Mesendoderm (in vitro differentiated cells): ENCODE measurements around the gene LRRIQ4.

Experiments
- DNase-seq: peaks from one replicate; pipeline ENCODE4 v3.0.0; 2013
- H2AK5ac ChIP-seq: 2 replicates; pipeline ENCODE4 v1.6.1; 2013; ENCODE audit warnings: low read length, inconsistent platforms
- H2BK120ac ChIP-seq: 2 replicates; pipeline ENCODE4 v1.6.1; 2013; ENCODE audit warnings: low read depth, mild to moderate bottlenecking, low read length, moderate library complexity, mixed read lengths
- H2BK15ac ChIP-seq: replicated peaks from 2 replicates; pipeline ENCODE4 v1.6.1; 2013; ENCODE audit warnings: low read depth, mild to moderate bottlenecking, moderate library complexity
- H2BK5ac ChIP-seq: 2 replicates; pipeline ENCODE4 v1.6.1; 2013; ENCODE audit warnings: low read length, inconsistent platforms
- H3K18ac ChIP-seq: 2 replicates; pipeline ENCODE4 v1.6.1; 2013; ENCODE audit warnings: mild to moderate bottlenecking, low read length, mixed read lengths
- H3K23ac ChIP-seq: one replicate; pipeline ENCODE4 v1.6.1; 2013; ENCODE audit warnings: low read length
- H3K27ac ChIP-seq: 2 replicates; pipeline ENCODE4 v1.5.1; 2013; ENCODE audit warnings: low read depth, mild to moderate bottlenecking, inconsistent platforms, low read length, moderate library complexity
- H3K27me3 ChIP-seq: 2 replicates; pipeline ENCODE4 v1.6.1; 2013; ENCODE audit warnings: low read length, control low read depth, mild to moderate bottlenecking, inconsistent platforms; ENCODE audit not compliant: insufficient read depth, poor library complexity
- H3K36me3 ChIP-seq: 2 replicates; pipeline ENCODE4 v1.6.1; 2013; ENCODE audit warnings: low read length, inconsistent platforms; ENCODE audit not compliant: control insufficient read depth, insufficient read depth
- H3K4ac ChIP-seq: one replicate; pipeline ENCODE4 v1.6.1; 2013; ENCODE audit warnings: low read depth, mild to moderate bottlenecking, low read length, moderate library complexity
- H3K4me1 ChIP-seq: 2 replicates; pipeline ENCODE4 v1.6.1; 2013; ENCODE audit warnings: low read depth, low read length, inconsistent platforms; ENCODE audit not compliant: control insufficient read depth
- H3K4me2 ChIP-seq: 2 replicates; pipeline ENCODE4 v1.6.1; 2013; ENCODE audit warnings: low read length
- H3K4me3 ChIP-seq: 2 replicates; pipeline ENCODE4 v1.5.1; 2013; ENCODE audit warnings: mild to moderate bottlenecking, low read length
- H3K56ac ChIP-seq: one replicate; pipeline ENCODE4 v1.6.1; 2013; ENCODE audit warnings: low read length
- H3K79me1 ChIP-seq: 2 replicates; pipeline ENCODE4 v1.6.1; 2013; ENCODE audit warnings: low read length, inconsistent platforms
- H3K79me2 ChIP-seq: 2 replicates; pipeline ENCODE4 v1.6.1; 2013; ENCODE audit warnings: mild to moderate bottlenecking, low read length; ENCODE audit not compliant: control insufficient read depth, insufficient read depth
- H3K9ac ChIP-seq: 2 replicates; pipeline ENCODE4 v1.6.1; 2013; ENCODE audit warnings: low read length, inconsistent platforms
- H4K5ac ChIP-seq: one replicate; pipeline ENCODE4 v1.6.1; 2013; ENCODE audit warnings: low read length
- H4K8ac ChIP-seq: one replicate; pipeline ENCODE4 v1.6.1; 2013; ENCODE audit warnings: low read depth, mild to moderate bottlenecking, control low read depth, low read length, moderate library complexity
- WGBS: extraction: QIAGEN DNeasy Blood & Tissue Kit; methylation state at CpG from one replicate; pipeline ENCODE4 v1.1.7; 2013; ENCODE audit warnings: low lambda C conversion rate, missing lambda C conversion rate; ENCODE audit not compliant: insufficient coverage; ENCODE audit errors: extremely low coverage; 5-methylcytosine and 5-hydroxymethylcytosine counted together

Gene LRRIQ4

GRCh38 chr3:169865176-169865767 is 52.6 kb downstream of the LRRIQ4 start:
- H3K4ac ChIP-seq: no peak overlapping the region
- H3K9ac ChIP-seq: no peak overlapping the region
- no CpG with 5 or more reads among the region's 12 CpGs for WGBS
- H2BK120ac ChIP-seq: no peak overlapping the region
- no peaks in the 10 kb centered on the region for H3K36me3 ChIP-seq
- H3K27me3 ChIP-seq: no peaks in the 10 kb centered on the region
- H3K4me2 ChIP-seq: no peak overlapping the region
- H3K4me3 ChIP-seq: no peak overlapping the region
- H3K56ac ChIP-seq: no peak overlapping the region
- H4K8ac ChIP-seq: no peak overlapping the region
- H3K79me1 ChIP-seq: no peaks in the 10 kb centered on the region
- no peaks in the 10 kb centered on the region for H3K79me2 ChIP-seq
- H2AK5ac ChIP-seq: no peak overlapping the region
- H3K23ac ChIP-seq: no peak overlapping the region
- H3K27ac ChIP-seq: no peak overlapping the region
- H3K18ac ChIP-seq: no peak overlapping the region
- no peaks in the 10 kb centered on the region for H3K4me1 ChIP-seq
- no peak overlapping the region for H2BK15ac ChIP-seq
- no peak overlapping the region for H4K5ac ChIP-seq
- H2BK5ac ChIP-seq: no peak overlapping the region
- no peak for DNase-seq

DNA sequence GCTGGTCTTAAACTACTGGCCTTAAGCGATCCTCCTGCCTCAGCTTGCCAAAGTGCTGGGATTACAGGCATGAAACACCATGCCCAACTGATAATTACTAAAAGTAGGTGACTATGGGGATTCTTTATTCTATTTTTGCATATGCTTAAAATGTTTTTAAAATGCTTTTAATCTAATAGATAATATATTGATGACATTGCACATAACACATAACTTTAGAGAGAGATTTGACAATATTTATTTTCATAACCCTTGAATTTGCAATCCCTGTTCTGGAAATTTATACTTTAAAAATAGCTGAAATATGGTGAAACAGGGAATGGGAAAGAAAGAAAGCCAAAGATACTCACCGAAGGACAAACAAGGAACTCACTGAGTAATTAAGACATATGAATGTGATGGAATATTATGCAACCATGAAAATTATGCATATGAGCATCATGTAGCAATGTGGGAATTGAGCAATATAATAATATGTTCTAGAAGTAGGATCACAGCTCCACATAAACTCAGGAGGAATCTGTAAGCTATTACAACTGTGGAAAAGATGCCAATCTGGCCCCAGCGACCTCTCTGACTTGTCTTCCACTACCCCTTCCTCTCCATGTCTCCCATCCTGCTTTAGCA is 55.0 kb downstream of the LRRIQ4 start:
- Histone ChIP-seq H3K79me1 (no peaks in the 10 kb centered on the region), H3K79me2 (no peaks in the 10 kb centered on the region), H3K4me1 (no peaks in the 10 kb centered on the region), H2BK120ac (no peak overlapping the region), H2BK5ac (no peak overlapping the region), H4K8ac (no peak overlapping the region), H2BK15ac (no peak overlapping the region), H3K27ac (no peak overlapping the region), H3K4ac (no peak overlapping the region), H3K4me2 (no peak overlapping the region), H3K27me3 (no peaks in the 10 kb centered on the region), H2AK5ac (no peak overlapping the region), H3K9ac (no peak overlapping the region), H3K36me3 (no peaks in the 10 kb centered on the region), H3K4me3 (no peak overlapping the region), H3K56ac (no peak overlapping the region), H3K23ac (no peak overlapping the region), H3K18ac (no peak overlapping the region), H4K5ac (no peak overlapping the region)
- no peak for DNase-seq
- WGBS: no CpG with 5 or more reads among the region's 3 CpGs

- no peak overlapping the region for H3K9ac ChIP-seq
- no peak overlapping the region for H3K4ac ChIP-seq
- no peaks in the 10 kb centered on the region for H3K79me2 ChIP-seq
- no peaks in the 10 kb centered on the region for H3K27me3 ChIP-seq
- H2BK120ac ChIP-seq: no peak overlapping the region
- no peak overlapping the region for H3K56ac ChIP-seq
- H3K36me3 ChIP-seq: no peaks in the 10 kb centered on the region
- no peak overlapping the region for H2BK15ac ChIP-seq
- no peak overlapping the region for H2BK5ac ChIP-seq
- no CpG with 5 or more reads among the region's 2 CpGs for WGBS
- no peaks in the 10 kb centered on the region for H3K79me1 ChIP-seq
- no peak overlapping the region for H4K8ac ChIP-seq
- no peak overlapping the region for H3K18ac ChIP-seq
- no peak overlapping the region for H2AK5ac ChIP-seq
- DNase-seq: no peak
- no peak overlapping the region for H3K23ac ChIP-seq
- no peaks in the 10 kb centered on the region for H3K4me1 ChIP-seq
- H3K4me2 ChIP-seq: no peak overlapping the region
- H3K4me3 ChIP-seq: no peak overlapping the region
- H3K27ac ChIP-seq: no peak overlapping the region
- H4K5ac ChIP-seq: no peak overlapping the region
Measured at GRCh38 chr3:169868369-169868768, 55.7 kb downstream of the LRRIQ4 start.

- H3K79me2 ChIP-seq: no peaks in the 10 kb centered on the region
- H3K23ac ChIP-seq: no peak within 1 kb of the TSS
- no peaks in the 10 kb centered on the region for H3K79me1 ChIP-seq
- H2BK15ac ChIP-seq: no peak within 1 kb of the TSS
- H2BK5ac ChIP-seq: no peak within 1 kb of the TSS
- no peak within 1 kb of the TSS for H3K4me2 ChIP-seq
- WGBS: no CpG with 5 or more reads among the region's 2 CpGs
- no peak for DNase-seq
- H3K9ac ChIP-seq: no peak within 1 kb of the TSS
- H3K4me1 ChIP-seq: no peaks in the 10 kb centered on the region
- H3K27me3 ChIP-seq: no peaks in the 10 kb centered on the region
- no peak within 1 kb of the TSS for H4K8ac ChIP-seq
- H3K56ac ChIP-seq: no peak within 1 kb of the TSS
- H2BK120ac ChIP-seq: no peak within 1 kb of the TSS
- H3K18ac ChIP-seq: no peak within 1 kb of the TSS
- H3K4me3 ChIP-seq: no peak within 1 kb of the TSS
- H4K5ac ChIP-seq: no peak within 1 kb of the TSS
- H3K4ac ChIP-seq: no peak within 1 kb of the TSS
- H2AK5ac ChIP-seq: no peak within 1 kb of the TSS
- no peak within 1 kb of the TSS for H3K27ac ChIP-seq
- H3K36me3 ChIP-seq: no peaks in the 10 kb centered on the region
Measured at GRCh38 chr3:169869484-169870220, 57.0 kb downstream of the LRRIQ4 start, which contains the start of gene LRRC31. Gene LRRC31, minus strand, starts transcription at chr3:169869935. Its CDS starts 128 bp downstream, at chr3:169869807.

GRCh38 chr3:169871129-169871886 is 58.6 kb downstream of the LRRIQ4 start:
- Histone ChIP-seq H2AK5ac (no peak overlapping the region), H4K8ac (no peak overlapping the region), H2BK5ac (no peak overlapping the region), H3K4me2 (no peak overlapping the region), H3K4ac (no peak overlapping the region), H3K9ac (no peak overlapping the region), H3K27me3 (no peaks in the 10 kb centered on the region), H3K4me1 (no peaks in the 10 kb centered on the region), H3K18ac (no peak overlapping the region), H3K23ac (no peak overlapping the region), H3K36me3 (no peaks in the 10 kb centered on the region), H4K5ac (no peak overlapping the region), H3K79me2 (no peaks in the 10 kb centered on the region), H3K79me1 (no peaks in the 10 kb centered on the region), H3K56ac (no peak overlapping the region), H2BK15ac (no peak overlapping the region), H2BK120ac (no peak overlapping the region), H3K27ac (no peak overlapping the region), H3K4me3 (no peak overlapping the region)
- no peak for DNase-seq
- WGBS: no CpG with 5 or more reads among the region's 2 CpGs
